HepG2 (cell line): ENCODE data around the gene VWA3A. TPM values are rescaled to one million over a fixed set of nuclear protein-coding genes. Genes with fewer than 3 reads are reported as not detected.

Experiments
- ATAC-seq: fragments of 200-7000 bp; cut with Tn5 transposase; 3 replicates; pipeline ENCODE4 v1.9.1; 2020; ENCODE audit warnings: mild to moderate bottlenecking, moderate library complexity
- BruUV-seq: library from RNA; stranded (reverse); fragments of 400-500 nt; replicated peaks from 2 replicates; lab custom pipeline; 2021; lab: Mats Ljungman, UMichigan
- CTCF ChIA-PET: fragments of 300-600 bp; formaldehyde crosslinking; extraction: SDS; loops from one replicate; lab custom pipeline; 2021; ENCODE audit warnings: low total read pairs, inconsistent platforms, low intra/inter-chr PET ratio; lab: Yijun Ruan, JAX
- POLR2A ChIA-PET: fragments of 350-600 bp; sonication (Branson Sonifier 250); formaldehyde crosslinking; loops from one replicate; lab custom pipeline; 2020; ENCODE audit warnings: antibody characterized with exemption, inconsistent platforms; lab: Yijun Ruan, JAX
- DNase-seq: peaks from one replicate; pipeline ENCODE4 v3.0.0-alpha.2; 2015; ENCODE audit warnings: low spot score
- FAIRE-seq: peaks from 3 replicates; lab custom pipeline; 2011; peaks lifted over from hg19 to GRCh38; lab: Jason Lieb, UNC
- H2AFZ ChIP-seq: one replicate; pipeline ENCODE4 v1.6.1; 2011; ENCODE audit warnings: low read length, inconsistent platforms
- H3K27ac ChIP-seq: fragments of 300-600 bp; 3 replicates; pipeline ENCODE4 v1.8.0; 2011; ENCODE audit warnings: mixed run types, mild to moderate bottlenecking, mixed read lengths, low read length, inconsistent platforms; ENCODE audit not compliant: insufficient read depth; ENCODE audit errors: extremely low read length
- H3K27me3 ChIP-seq, 2 experiments: fragments of 200-600 bp in 1 of 2; 2 replicates in 1 of 2; 3 replicates in 1 of 2; pipeline versions ENCODE4 v1.6.0 to v1.8.0; 2011; ENCODE audit warnings: low read length in 2 of 2, mild to moderate bottlenecking in 2 of 2, moderate library complexity in 2 of 2, inconsistent platforms in 1 of 2; ENCODE audit not compliant: insufficient read depth in 2 of 2, control insufficient read depth in 1 of 2
- H3K36me3 ChIP-seq, 2 experiments: fragments of 200-600 bp in 1 of 2; replicated peaks in 1 of 2; 2 replicates in 1 of 2; 3 replicates in 1 of 2; pipeline versions ENCODE4 v1.5.1 to v1.8.0; 2011; ENCODE audit warnings: low read length in 2 of 2, inconsistent platforms in 1 of 2; ENCODE audit not compliant: insufficient read depth in 2 of 2, control insufficient read depth in 1 of 2
- H3K4me1 ChIP-seq: 2 replicates; pipeline ENCODE4 v1.5.1; 2012; ENCODE audit warnings: low read length, inconsistent platforms; ENCODE audit not compliant: insufficient read depth
- H3K4me2 ChIP-seq: 2 replicates; pipeline ENCODE4 v1.6.0; 2011; ENCODE audit warnings: low read depth, low read length, inconsistent platforms
- H3K4me3 ChIP-seq, 3 experiments: fragments of 200-600 bp in 1 of 3; sonication (generic), shearing (Covaris generic) in 1 of 3; replicated peaks in 1 of 3; 2 replicates each; pipeline ENCODE4 v1.5.1; 2011 to 2016; ENCODE audit warnings: low read length in 3 of 3, inconsistent platforms in 2 of 3, low read depth in 2 of 3, mild to moderate bottlenecking in 2 of 3, control low read depth in 1 of 3, mixed read lengths in 1 of 3; ENCODE audit not compliant: insufficient read depth in 1 of 3
- H3K79me2 ChIP-seq: one replicate; pipeline ENCODE4 v1.6.1; 2011; ENCODE audit warnings: low read length, inconsistent platforms; ENCODE audit not compliant: insufficient read depth
- H3K9ac ChIP-seq: 2 replicates; pipeline ENCODE4 v1.6.0; 2011; ENCODE audit warnings: mild to moderate bottlenecking, low read depth, low read length, inconsistent platforms; ENCODE audit not compliant: insufficient read depth
- H3K9me3 ChIP-seq: 2 replicates; pipeline ENCODE4 v1.5.1; 2012; ENCODE audit warnings: mild to moderate bottlenecking, low read length
- H4K20me1 ChIP-seq: 2 replicates; pipeline ENCODE4 v1.6.0; 2011; ENCODE audit warnings: inconsistent platforms, mild to moderate bottlenecking, low read length, moderate library complexity; ENCODE audit not compliant: insufficient read depth
- AGO2 ChIP-seq: fragments of 200-400 bp; formaldehyde crosslinking; optimal IDR thresholded peaks from 2 replicates; pipeline ENCODE3; 2017; ENCODE audit warnings: mild to moderate bottlenecking, low read depth, low read length, moderate library complexity
- ATF2 ChIP-seq: sonication (generic); formaldehyde crosslinking; IDR thresholded peaks from 2 replicates; pipeline ENCODE4 v1.4.0; 2020; ENCODE audit warnings: missing genetic modification reagents
- FOXK2 ChIP-seq: fragments of 450-650 bp; IDR thresholded peaks from 2 replicates; pipeline ENCODE4 v1.6.1; 2016
- IKZF5 ChIP-seq: IDR thresholded peaks from 2 replicates; pipeline ENCODE4 v1.6.1; 2018; ENCODE audit warnings: missing genetic modification reagents, mild to moderate bottlenecking, missing compliant biosample characterization
- MYPOP ChIP-seq: sonication (generic); formaldehyde crosslinking; IDR thresholded peaks from 2 replicates; pipeline ENCODE4 v1.8.1; 2023; ENCODE audit warnings: mild to moderate bottlenecking, moderate library complexity, missing genetic modification reagents
- PRDM15 ChIP-seq: sonication (generic); formaldehyde crosslinking; IDR thresholded peaks from 2 replicates; pipeline ENCODE4 v1.4.0; 2020; ENCODE audit warnings: missing genetic modification reagents
- ZFAT ChIP-seq: sonication (generic); formaldehyde crosslinking; conservative IDR thresholded peaks from 2 replicates; pipeline ENCODE4 v1.8.1; 2023; ENCODE audit warnings: missing genetic modification reagents, inconsistent platforms
- ZMYM3 ChIP-seq: sonication (generic); formaldehyde crosslinking; IDR thresholded peaks from 2 replicates; pipeline ENCODE4 v1.5.1; 2020; ENCODE audit warnings: mild to moderate bottlenecking, missing genetic modification reagents
- ZNF710 ChIP-seq: sonication (generic); formaldehyde crosslinking; IDR thresholded peaks from 2 replicates; pipeline ENCODE4 v1.5.0; 2020; ENCODE audit warnings: mild to moderate bottlenecking, missing genetic modification reagents, borderline replicate concordance
- WGBS: methylation state at CpG from one replicate; pipeline ENCODE4 v1.1.6; 2017; ENCODE audit warnings: low lambda C conversion rate; 5-methylcytosine and 5-hydroxymethylcytosine counted together
- in situ Hi-C: cut with HindIII; loops from 2 replicates; pipeline ENCODE4 v1.10.0; 2017; ENCODE audit warnings: low pct_unique_long_range_greater_than_20kb; ENCODE audit not compliant: extremely low pct_ligation_motif_present
- intact Hi-C: fragments of 100-400 bp; cut with micrococcal nuclease; formaldehyde crosslinking; loops from one replicate; pipeline ENCODE4 v1.10.0; 2022; ENCODE audit not compliant: unreplicated experiment
- polyA plus RNA-seq, 8 experiments: library from polyadenylated mRNA; depleted of rRNA in 3 of 8; stranded (reverse) in 7 of 8; unstranded in 1 of 8; fragments of >200 nt; fragmentation: Illumina TruSeq in 4 of 8; extraction: Trizol in 4 of 8; gene quantifications; 2 replicates each; pipeline versions ENCODE4 v1.2.1 to v1.2.3, GENCODE V29; 2011 to 2016; ENCODE audit warnings: low read depth in 4 of 8, missing spikeins in 1 of 8, mixed read lengths in 1 of 8; ENCODE audit not compliant: insufficient read depth in 1 of 8
- total RNA-seq, 5 experiments: library from RNA; depleted of rRNA; stranded (reverse); fragments of >200 nt; fragmentation: Illumina TruSeq; extraction: Trizol; gene quantifications; 2 replicates each; pipeline ENCODE4 v1.2.3, GENCODE V29; 2016; ENCODE audit warnings: low read depth in 1 of 5
- TF ChIP-seq, protein P1 (sequence below): sonication (generic); formaldehyde crosslinking; IDR thresholded peaks from 2 replicates; pipeline ENCODE4 v1.4.0; 2020; ENCODE audit warnings: missing genetic modification reagents

The VWA3A gene
- total and polyA plus RNA-seq, 2 of the 13 experiments (the other 11 are each of a cell fraction or from before 2014, with no cell fraction given), result 0.03 to 0.07 TPM

DNA sequence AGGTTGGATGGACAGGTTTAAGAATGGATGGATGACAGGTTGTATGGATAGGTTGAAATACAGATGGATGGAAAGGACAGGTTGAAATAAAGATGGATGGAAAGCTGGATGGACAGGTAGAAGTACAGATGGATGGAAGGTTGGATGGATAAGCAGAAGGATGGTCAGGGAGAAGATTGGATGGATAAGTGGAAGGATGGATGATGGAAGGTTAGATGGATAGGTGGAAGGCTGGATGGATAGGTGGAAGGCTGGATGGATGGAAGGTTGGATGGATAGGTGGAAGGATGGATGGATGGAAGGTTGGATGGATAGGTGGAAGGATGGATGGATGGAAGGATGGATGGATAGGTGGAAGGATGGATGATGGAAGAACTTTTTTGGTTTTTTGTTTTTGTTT, 69.1 kb downstream of the VWA3A start (continued):
- TF ChIP-seq IKZF5 (CRISPR knock-in tag) (no peak), ZNF710 (CRISPR knock-in tag) (no peak), FOXK2 (0 out of 2 replicates have a peak, but pooled peaks have one; percentile 51)

GRCh38 chr16:22161999-22162655, 69.8 kb downstream of the VWA3A start, which contains the start of gene SDR42E2:
Gene SDR42E2 (plus strand): TSS chr16:22162506. CDS start chr16:22165583, 3,077 bp downstream.
- Histone ChIP-seq H3K79me2 (no peaks in the 10 kb centered on the region), H3K27ac (no peak within 1 kb of the TSS), H3K36me3 (no peaks in the 10 kb centered on the region), H2AFZ (no peak within 1 kb of the TSS), H3K9ac (no peak within 1 kb of the TSS), H4K20me1 (no peaks in the 10 kb centered on the region), H3K4me2 (peak within 1 kb of the TSS; percentile 40; the same call in 1 of the 2 replicates), H3K27me3 (peaks cover 6 to 24% of the 10 kb centered on the region in 2 experiments; a peak in 4 of 5 replicates), H3K9me3 (peaks cover 5% of the 10 kb centered on the region), H3K4me1 (peaks cover 31% of the 10 kb centered on the region), H3K4me3 (peak within 1 kb of the TSS in 1 of 3 experiments; percentile 37; a peak in 1 of 6 replicates)
- ATAC-seq, result peak; percentile 12; the same call in 2 of the 3 replicates
- in situ Hi-C loops, result no loop called here
- FAIRE-seq, result no peak
- ChIA-PET CTCF (no interaction called here), POLR2A (no interaction called here)
- no peak for DNase-seq
- BruUV-seq, result no TSS peak
- 12% methylated on average over 37 of the region's 40 CpGs for WGBS
- intact Hi-C loops, result no loop called here
- no peak for TF ChIP-seq ZMYM3 (CRISPR knock-in tag)
- no peak for TF ChIP-seq ZFAT (CRISPR knock-in tag)
- no peak for TF ChIP-seq ATF2 (CRISPR knock-in tag)
- 0 out of 2 replicates have a peak, but pooled peaks have one; percentile 55 for TF ChIP-seq MYPOP (CRISPR knock-in tag)
- no peak for TF ChIP-seq PRDM15 (CRISPR knock-in tag)
- TF ChIP-seq AGO2, result no peak
- TF ChIP-seq, protein P1, sequence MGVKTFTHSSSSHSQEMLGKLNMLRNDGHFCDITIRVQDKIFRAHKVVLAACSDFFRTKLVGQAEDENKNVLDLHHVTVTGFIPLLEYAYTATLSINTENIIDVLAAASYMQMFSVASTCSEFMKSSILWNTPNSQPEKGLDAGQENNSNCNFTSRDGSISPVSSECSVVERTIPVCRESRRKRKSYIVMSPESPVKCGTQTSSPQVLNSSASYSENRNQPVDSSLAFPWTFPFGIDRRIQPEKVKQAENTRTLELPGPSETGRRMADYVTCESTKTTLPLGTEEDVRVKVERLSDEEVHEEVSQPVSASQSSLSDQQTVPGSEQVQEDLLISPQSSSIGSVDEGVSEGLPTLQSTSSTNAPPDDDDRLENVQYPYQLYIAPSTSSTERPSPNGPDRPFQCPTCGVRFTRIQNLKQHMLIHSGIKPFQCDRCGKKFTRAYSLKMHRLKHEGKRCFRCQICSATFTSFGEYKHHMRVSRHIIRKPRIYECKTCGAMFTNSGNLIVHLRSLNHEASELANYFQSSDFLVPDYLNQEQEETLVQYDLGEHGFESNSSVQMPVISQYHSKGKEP (CRISPR knock-in tag), result no peak
